Gastrocnemius medialis (tissue), 4 donors: Measurements from ENCODE around the gene EIF2B2. TPM values are rescaled to one million over a fixed set of nuclear protein-coding genes. Genes with fewer than 3 reads are reported as not detected.

Source experiments
- ATAC-seq, 2 donors: fragments of 150-250 bp; one replicate each; pipeline ENCODE4 v1.9.1; 2016
- DNase-seq, 2 donors: peaks; one replicate each; pipeline ENCODE4 v3.0.0-alpha.2; 2019
- H3K27ac ChIP-seq, 4 donors: fragments of 200-600 bp; sonication (generic); 1 replicate in 1 of 4; 2 replicates in 3 of 4; pipeline ENCODE4 v1.5.1; 2016 to 2018; ENCODE audit warnings: mild to moderate bottlenecking in 2 of 4, moderate library complexity in 1 of 4
- H3K27me3 ChIP-seq, 3 donors: fragments of 200-600 bp; sonication (generic) in 2 of 3; 1 replicate in 1 of 3; 2 replicates in 2 of 3; pipeline versions ENCODE4 v1.5.1 to v1.6.0; 2016 to 2019; ENCODE audit warnings: mild to moderate bottlenecking in 1 of 3, moderate library complexity in 1 of 3
- H3K36me3 ChIP-seq, 2 donors: fragments of 200-600 bp; sonication (generic) in 1 of 2; one replicate each; pipeline ENCODE4 v1.5.1; 2017 to 2018
- H3K4me1 ChIP-seq, 2 donors: fragments of 200-600 bp; sonication (generic) in 1 of 2; one replicate each; pipeline ENCODE4 v1.5.1; 2016 to 2017; ENCODE audit warnings: mild to moderate bottlenecking in 2 of 2
- H3K4me3 ChIP-seq, 4 donors: fragments of 200-600 bp; sonication (generic) in 3 of 4; 1 replicate in 1 of 4; 2 replicates in 3 of 4; pipeline ENCODE4 v1.5.1; 2016 to 2019; ENCODE audit warnings: mild to moderate bottlenecking in 2 of 4
- H3K9me3 ChIP-seq, 3 donors: fragments of 200-600 bp; sonication (generic) in 2 of 3; 1 replicate in 1 of 3; 2 replicates in 2 of 3; pipeline ENCODE4 v1.5.1; 2016 to 2019
- POLR2A ChIP-seq, 2 donors: fragments of 450-650 bp; IDR thresholded peaks; one replicate each; pipeline ENCODE4 v1.6.1; 2017; ENCODE audit warnings: antibody characterized with exemption in 2 of 2, mild to moderate bottlenecking in 2 of 2, moderate library complexity in 2 of 2
- in situ Hi-C, 4 donors: fragments of 200-750 bp; cut with MboI; loops; one replicate each; pipeline versions ENCODE4 v1.15.0 to v1.8.0; 2017; ENCODE audit warnings: low sequenced_read_pairs in 4 of 4
- intact Hi-C: fragments of 100-400 bp; cut with DNase I; formaldehyde crosslinking; loops from one replicate; pipeline ENCODE4 v1.15.1; 2023; ENCODE audit warnings: low total_unique reads
- total RNA-seq, 4 donors: library from RNA; depleted of rRNA; stranded (reverse); fragments of >200 nt; gene quantifications; one replicate each; pipeline versions ENCODE4 v1.1.0 to v1.2.3, GENCODE V29; 2016
- TF ChIP-seq, protein P1 (sequence below), 5 experiments: fragments of 450-650 bp in 3 of 5; fragments of 200-600 bp in 2 of 5; sonication (generic) in 2 of 5; IDR thresholded peaks in 4 of 5; conservative IDR thresholded peaks in 1 of 5; 1 replicate in 4 of 5; 2 replicates in 1 of 5; pipeline ENCODE4 v1.5.1; 2016 to 2019; ENCODE audit warnings: antibody characterized with exemption in 5 of 5, mild to moderate bottlenecking in 3 of 5, moderate library complexity in 3 of 5

Gene EIF2B2
- 10 to 100 TPM; 42.7 to 79.0 (median 69.9) TPM for total RNA-seq

DNA sequence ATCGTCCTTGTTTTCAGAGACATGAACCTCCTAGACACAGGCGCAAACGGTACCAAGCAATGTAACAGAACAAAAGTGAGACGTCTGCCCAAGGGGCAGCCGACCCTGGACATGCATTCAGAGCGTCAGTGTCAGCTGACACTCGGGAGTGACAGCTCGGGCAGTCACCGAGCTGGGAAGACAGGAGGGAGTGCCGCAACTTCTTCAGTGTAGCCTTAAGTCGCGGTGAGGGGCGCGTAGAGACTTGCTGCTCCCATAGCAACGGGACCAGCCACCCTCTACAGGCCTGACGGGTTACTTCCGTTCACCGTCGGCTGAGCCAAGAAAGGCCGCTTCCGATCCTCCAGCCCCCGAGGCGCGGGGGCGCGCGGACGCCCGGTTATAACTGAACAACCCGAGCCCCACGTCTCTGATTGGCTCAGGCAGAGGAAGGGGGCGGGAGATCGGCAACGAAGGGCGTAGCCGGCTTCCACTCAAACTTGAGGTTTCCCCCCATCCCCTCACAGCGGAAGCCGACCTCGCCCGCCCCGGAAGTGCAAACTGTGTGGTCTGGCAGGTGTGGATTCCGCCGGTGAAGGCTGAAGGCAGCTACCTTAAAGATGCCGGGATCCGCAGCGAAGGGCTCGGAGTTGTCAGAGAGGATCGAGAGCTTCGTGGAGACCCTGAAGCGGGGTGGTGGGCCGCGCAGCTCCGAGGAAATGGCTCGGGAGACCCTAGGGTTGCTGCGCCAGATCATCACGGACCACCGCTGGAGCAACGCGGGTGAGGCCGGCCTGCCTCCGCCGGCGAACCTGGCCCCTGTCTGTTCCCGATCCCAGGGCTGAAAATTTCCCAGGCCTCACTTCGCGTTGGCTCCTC, at the start of gene EIF2B2:
EIF2B2 (plus strand) TSS at position 530 of the 858 bp plus-strand sequence; CDS start at position 600, 70 bp downstream.
- Histone ChIP-seq H3K9me3 (no peaks in the 10 kb centered on the region), H3K4me1 (peaks cover 12 to 14% of the 10 kb centered on the region in 2 donors), H3K27me3 (no peaks in the 10 kb centered on the region), H3K27ac (peak within 1 kb of the TSS; percentile 82 to 94 (median 87)), H3K36me3 (peaks cover 3 to 29% of the 10 kb centered on the region in 2 donors), H3K4me3 (peak within 1 kb of the TSS; percentile 75 to 95 (median 89))
- TF ChIP-seq, protein P1, sequence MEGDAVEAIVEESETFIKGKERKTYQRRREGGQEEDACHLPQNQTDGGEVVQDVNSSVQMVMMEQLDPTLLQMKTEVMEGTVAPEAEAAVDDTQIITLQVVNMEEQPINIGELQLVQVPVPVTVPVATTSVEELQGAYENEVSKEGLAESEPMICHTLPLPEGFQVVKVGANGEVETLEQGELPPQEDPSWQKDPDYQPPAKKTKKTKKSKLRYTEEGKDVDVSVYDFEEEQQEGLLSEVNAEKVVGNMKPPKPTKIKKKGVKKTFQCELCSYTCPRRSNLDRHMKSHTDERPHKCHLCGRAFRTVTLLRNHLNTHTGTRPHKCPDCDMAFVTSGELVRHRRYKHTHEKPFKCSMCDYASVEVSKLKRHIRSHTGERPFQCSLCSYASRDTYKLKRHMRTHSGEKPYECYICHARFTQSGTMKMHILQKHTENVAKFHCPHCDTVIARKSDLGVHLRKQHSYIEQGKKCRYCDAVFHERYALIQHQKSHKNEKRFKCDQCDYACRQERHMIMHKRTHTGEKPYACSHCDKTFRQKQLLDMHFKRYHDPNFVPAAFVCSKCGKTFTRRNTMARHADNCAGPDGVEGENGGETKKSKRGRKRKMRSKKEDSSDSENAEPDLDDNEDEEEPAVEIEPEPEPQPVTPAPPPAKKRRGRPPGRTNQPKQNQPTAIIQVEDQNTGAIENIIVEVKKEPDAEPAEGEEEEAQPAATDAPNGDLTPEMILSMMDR (IDR thresholded peaks at IDR 0.05 in 4 of 5, conservative IDR thresholded peaks at IDR 0.05 in 1 of 5) = peak in 4 of 5 experiments; percentile 27 to 37 (median 33)
- peak; percentile 67 to 80 for TF ChIP-seq POLR2A (IDR thresholded peaks at IDR 0.05)
- peak; percentile 98 to 99 for ATAC-seq
- DNase-seq = peak; percentile 97 to 98
- intact Hi-C loops = loop anchor here (2.0 to 5.0 kb wide), 3 partner anchors 62 to 85 kb away; partner anchors contain the start of gene ZC2HC1C
- in situ Hi-C loops = no loop called here

DNA sequence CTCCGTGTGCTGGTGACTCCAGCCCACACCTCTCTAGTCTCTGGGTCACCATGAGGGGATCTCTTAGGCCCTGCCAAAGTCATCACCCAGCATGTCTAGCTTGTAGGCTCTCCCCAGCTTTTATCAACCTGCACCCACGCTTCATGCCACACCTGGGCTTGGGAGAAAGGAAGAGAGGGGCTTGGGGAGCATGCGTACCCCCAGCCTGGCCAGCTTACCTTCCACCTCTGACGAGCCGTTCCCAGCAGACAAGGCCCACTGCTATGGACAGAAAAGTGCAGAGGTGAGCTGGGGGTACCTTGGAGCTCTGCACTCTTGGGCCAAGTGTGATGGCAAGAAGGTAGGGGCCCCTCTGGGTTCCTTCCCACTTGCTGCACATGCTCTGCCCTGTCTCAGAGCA, 49.0 kb upstream of the EIF2B2 start:
- H3K9me3 ChIP-seq = no peaks in the 10 kb centered on the region
- in situ Hi-C loops = no loop called here
- peaks cover 0 to 10% (median 3%) of the 10 kb centered on the region in 3 donors for H3K27me3 ChIP-seq
- DNase-seq (no peak), ATAC-seq (no peak)
- no peaks in the 10 kb centered on the region for H3K36me3 ChIP-seq
- intact Hi-C loops = no loop called here
- TF ChIP-seq, protein P1 (IDR thresholded peaks at IDR 0.05 in 4 of 5, conservative IDR thresholded peaks at IDR 0.05 in 1 of 5) = no peak
- no peak for TF ChIP-seq POLR2A (IDR thresholded peaks at IDR 0.05)
- H3K27ac ChIP-seq = peak overlapping the region in 2 of 4 donors; percentile 67 to 68
- peaks cover 3 to 10% of the 10 kb centered on the region in 2 donors for H3K4me1 ChIP-seq
- peak overlapping the region in 3 of 4 donors; percentile 48 to 63 (median 59) for H3K4me3 ChIP-seq

DNA sequence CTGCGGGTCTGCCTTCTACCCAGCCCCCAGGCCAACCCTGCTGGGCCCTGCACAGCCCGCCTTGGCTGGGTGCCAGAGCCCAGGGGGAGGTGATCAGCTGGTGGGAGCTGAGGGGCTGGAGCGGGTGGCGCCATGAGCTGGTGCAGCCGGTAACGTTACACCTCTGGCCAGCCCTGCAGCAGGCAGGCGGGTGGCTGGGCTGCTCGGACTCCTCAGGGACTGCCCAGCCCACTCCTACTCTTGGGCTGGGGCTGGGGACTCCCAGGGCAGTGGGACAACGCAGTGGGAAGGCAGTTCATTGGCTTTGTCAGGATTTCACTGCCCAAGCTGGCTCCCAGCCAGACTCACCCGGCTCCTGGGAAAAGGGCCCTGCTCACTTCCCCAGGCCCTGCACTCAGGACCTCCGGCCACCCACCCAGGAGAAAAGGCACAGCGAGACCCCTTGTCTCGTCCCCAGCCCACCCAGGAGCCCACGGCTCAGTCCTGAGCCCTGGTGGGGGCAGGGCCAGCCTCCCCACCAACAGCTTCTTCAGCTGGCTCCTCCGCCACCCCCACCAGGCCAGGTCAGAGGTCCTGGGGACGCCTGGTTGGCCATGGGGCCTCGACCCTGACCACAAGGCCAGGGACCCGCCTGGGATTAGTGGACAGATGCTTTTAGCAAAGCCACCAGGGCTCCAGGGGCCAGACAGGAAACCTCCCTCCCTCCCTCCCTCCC, 48.3 kb upstream of the EIF2B2 start:
- Histone ChIP-seq H3K27me3 (peaks cover 0 to 10% (median 3%) of the 10 kb centered on the region in 3 donors), H3K36me3 (no peaks in the 10 kb centered on the region), H3K27ac (peak overlapping the region in 3 of 4 donors; percentile 65 to 68 (median 67)), H3K4me3 (peak overlapping the region; percentile 48 to 66 (median 61)), H3K4me1 (peaks cover 3 to 10% of the 10 kb centered on the region in 2 donors), H3K9me3 (no peaks in the 10 kb centered on the region)
- no peak for ATAC-seq
- DNase-seq = no peak
- intact Hi-C loops (no loop called here), in situ Hi-C loops (no loop called here)
- TF ChIP-seq POLR2A (IDR thresholded peaks at IDR 0.05) = no peak

DNA sequence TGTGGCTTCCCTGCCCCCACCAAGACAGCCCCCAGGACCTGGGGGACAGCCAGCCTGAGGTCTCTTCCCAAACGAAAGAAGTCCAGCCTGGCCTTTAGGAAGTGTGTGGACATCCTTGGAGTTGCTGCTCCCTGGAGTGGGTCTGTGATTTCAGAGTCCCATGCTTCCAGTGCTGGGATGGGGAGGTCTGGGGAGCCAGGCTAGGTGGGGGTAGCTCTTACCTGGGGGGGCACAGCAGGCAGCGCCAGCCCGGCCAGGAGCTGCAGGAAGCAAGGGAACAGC, 47.8 kb upstream of the EIF2B2 start:
- Histone ChIP-seq H3K4me3 (peak overlapping the region; percentile 48 to 66 (median 61)), H3K27me3 (peaks cover 0 to 10% (median 3%) of the 10 kb centered on the region in 3 donors), H3K4me1 (peaks cover 3 to 10% of the 10 kb centered on the region in 2 donors), H3K9me3 (no peaks in the 10 kb centered on the region), H3K27ac (peak overlapping the region; percentile 5 to 68 (median 66)), H3K36me3 (no peaks in the 10 kb centered on the region)
- TF ChIP-seq POLR2A (IDR thresholded peaks at IDR 0.05) = no peak
- TF ChIP-seq, protein P1 (IDR thresholded peaks at IDR 0.05 in 4 of 5, conservative IDR thresholded peaks at IDR 0.05 in 1 of 5) = no peak
- in situ Hi-C loops (no loop called here), intact Hi-C loops (no loop called here)
- no peak for DNase-seq
- ATAC-seq = peak in 1 of 2 donors; percentile 21
